HG02970 (cell line): ENCODE measurements around the gene LINC01488.

Experiments used
- ATAC-seq: cut with Tn5 transposase; IDR thresholded peaks from one replicate; pipeline ENCODE4 v1.9.1; 2021; ENCODE audit warnings: mild to moderate bottlenecking, moderate library complexity, moderate number of reproducible peaks; ENCODE audit not compliant: unreplicated experiment, low FRiP score

LINC01488 gene

DNA sequence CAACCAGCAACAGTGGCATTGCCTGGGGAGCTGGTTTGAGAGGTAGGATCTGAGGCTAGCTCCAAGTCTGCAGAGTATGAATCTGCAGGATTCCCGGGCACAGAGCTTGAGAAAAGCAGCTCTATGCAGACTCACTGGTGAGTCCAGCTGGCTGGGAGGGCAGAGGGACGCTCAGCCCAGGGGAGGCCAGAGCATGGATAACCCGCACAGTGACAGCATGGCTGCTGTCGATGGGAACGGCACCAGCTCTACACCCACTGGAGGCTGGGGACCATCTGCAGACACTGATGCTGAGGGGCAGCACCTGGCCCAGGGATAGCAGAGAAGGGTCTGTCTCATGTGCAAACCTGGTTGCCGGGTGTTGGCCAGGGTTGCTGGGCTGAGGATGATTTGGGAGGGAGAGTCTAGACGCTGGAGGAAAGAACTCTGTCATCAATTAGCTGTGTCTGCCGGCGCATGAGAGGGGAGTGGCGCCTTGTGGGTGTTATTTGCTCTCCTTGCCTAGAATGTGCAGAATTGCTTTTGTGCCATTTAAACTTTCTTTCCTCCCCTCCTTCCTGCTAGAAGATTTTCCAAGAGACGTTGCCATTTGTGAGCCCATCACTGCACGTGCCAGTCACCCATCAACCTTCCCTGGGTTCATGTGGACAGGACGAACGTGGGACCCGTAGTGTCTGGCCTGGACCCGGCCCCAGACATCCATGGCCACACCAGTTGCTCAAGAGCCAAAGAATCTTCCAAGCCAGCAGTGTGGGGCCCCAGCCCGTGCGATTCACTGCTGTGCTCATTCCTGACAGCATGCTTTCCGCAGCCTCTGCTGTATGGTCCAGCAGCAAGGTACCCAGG is 19.1 kb upstream of the LINC01488 start:
- ATAC-seq = no peak

DNA sequence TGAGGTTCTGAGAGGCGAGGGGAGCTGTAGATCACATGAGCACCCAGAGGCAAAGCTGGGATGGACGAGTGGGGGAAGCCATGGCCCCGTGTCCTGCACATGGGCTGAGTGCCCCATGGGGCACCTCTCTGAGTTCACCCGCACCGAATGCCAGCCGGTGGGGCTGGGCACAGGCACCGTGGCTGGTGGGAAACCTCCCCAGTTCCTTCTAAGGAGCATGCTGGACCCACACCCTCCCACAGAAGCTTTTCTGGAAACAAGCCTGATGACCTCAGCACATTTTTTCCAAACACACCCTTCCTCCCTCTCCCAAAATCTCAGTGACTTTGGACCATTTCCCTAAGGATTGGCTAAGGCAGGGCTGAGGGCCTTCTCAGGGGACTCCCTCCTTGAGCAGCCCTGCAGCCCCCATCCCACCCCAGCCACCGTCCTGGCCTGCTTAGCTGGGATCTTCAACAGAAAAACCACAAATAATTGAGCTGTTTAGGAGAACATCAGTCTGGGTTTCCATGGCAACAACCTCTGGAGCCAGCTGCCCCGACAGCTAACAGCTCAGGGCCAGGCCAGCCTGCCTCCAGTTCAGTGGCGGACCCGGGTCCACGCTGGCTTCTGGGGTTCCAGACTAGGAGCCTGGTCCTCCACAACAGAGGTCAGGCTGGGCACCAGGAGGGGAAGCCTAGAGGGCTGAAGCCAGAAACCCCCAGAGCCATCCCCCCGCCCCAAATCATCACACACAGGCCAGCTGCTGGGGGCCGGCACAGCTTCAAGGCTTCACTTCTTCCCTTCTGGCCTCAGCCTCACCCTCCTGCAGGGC is 18.1 kb upstream of the LINC01488 start:
- ATAC-seq = no peak

DNA sequence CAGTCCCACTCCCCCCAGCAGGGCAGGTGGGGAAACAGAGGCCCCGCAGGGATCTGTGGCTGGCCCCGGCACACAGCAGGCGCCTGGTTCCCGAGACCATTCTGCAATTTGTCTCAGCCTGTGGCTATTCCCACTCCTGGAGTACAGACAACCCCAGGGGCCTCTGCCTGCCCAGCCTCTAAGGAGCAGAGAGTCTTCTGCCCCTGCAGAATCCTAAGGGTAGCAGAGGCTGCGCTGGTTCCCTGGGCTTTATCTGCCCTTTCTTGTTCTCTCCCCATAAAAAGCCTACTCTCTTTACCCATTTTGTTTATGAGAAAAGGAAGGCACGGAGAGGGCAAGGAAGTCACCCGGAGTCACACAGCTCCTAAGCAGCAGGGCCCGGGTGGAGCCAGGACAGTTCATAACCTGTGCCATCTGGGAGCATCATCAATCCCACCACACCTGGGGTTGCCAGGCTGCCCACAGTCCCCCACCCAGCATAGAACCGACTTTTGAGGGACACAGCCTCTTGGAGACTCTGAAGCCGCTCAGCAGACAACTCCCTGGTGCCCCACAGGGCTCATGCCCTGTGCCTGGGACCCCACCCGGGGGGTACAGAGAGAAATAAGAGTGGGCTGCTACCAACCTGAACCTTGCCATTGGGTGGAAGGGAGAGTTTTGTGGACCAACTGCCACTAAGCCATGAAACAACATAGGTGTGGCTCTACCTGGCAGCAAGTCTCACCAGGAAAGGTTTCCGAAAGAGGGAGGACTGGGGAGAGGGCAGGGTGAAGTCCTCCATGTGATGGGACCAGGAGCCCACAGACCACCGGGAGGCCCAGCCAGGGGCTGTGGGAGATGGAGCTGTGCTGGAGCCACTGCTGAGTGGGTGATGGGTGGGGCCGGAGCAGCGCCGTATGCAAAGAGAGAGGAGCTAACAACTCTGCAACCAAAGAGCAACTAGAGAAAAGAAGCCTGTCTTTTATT is 17.2 kb upstream of the LINC01488 start:
- no peak for ATAC-seq

DNA sequence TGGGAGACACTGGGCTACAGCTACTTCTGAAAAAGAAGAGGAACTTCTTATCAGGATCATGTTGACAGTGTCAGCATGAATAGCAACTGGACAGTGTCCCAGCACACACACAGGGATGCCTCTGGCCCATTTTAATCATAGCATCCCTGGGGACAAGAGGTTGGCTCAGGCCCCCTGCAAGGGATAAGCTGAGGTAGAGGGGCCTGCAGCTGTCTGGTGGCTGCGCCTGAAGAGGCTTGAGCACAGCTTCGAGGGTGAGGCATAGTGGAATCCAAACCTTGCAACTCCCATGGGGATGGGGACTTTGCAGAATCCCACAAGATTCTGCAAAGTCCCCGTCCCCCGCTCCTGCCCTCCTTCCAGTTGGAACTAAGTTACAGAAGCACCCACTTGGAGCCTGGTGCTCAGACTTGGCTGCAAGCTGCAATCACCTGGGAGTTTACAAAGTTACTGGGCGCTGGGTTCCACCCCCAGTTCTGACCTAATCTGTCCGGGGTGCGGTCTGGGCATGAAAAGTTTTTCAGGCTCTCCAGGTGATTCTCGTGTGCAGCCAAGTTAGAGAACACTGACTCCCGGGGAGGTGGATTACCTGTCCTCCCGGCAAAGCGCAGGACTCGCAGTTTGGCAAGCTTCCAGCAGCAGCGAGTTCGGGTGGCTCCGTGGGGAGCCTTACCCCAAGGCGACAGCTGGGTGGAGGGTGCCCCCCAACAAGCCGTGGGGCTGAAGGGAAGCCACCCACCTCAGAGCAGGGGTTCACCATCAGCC is 16.0 kb upstream of the LINC01488 start:
- no peak for ATAC-seq

DNA sequence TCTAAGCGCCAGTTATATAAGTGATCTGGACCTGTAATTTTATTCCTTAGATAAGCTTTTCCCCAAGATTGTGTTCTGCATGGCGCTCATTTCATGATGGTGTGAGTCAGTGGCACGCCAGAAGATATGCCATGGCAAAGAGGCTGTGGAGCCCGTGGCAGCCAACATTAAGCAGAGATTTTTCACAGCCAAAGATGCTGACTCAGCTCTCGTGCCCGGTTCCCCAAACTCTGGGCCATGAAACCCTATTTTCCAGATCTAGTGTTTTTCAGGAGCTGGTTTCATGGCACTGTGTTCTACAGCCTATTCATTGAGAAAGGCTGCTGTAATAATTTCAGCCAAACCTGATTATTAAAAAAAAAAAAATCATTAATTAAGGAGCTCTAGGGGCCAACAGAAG is 15.4 kb upstream of the LINC01488 start:
- ATAC-seq = no peak

DNA sequence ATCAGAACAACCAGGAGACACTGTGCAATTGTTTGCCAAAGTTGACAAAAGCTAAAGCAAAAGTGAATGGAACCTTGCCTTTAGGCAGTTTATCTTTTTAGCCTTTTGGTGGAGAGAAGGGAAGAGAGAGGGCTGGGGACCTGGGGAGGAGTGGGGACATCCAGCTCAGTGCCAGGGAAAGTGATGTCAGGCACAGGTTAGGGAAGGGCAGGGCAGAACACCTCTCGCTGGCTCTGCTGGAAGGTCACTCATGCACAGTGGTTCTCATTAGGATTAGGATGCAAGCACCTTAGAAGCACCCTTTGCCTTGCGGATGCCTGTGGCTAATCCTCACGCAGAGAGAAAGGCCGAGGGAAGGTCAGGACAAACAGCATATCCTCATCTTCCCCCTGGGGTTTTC is 14.3 kb upstream of the LINC01488 start:
- no peak for ATAC-seq

DNA sequence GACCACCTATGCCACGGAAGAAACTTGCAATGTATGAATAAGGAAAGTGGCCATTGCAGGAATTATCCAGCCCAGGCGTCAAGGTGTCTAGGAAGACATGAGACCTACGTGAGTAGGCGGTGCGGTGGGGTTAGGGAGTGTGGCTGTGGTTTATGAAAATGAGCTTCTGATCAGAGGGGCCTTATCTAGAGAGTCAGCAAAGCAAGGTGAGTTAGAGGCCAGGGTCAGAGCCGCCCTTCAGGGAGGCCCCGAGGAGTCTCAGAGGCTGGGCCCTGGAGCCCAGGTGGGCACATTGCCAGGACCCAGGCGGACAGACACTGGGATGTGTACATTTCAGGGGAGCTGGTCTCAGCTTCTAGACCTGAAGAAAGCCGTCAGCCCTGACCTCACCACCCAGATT is 13.8 kb upstream of the LINC01488 start:
- ATAC-seq = no peak

DNA sequence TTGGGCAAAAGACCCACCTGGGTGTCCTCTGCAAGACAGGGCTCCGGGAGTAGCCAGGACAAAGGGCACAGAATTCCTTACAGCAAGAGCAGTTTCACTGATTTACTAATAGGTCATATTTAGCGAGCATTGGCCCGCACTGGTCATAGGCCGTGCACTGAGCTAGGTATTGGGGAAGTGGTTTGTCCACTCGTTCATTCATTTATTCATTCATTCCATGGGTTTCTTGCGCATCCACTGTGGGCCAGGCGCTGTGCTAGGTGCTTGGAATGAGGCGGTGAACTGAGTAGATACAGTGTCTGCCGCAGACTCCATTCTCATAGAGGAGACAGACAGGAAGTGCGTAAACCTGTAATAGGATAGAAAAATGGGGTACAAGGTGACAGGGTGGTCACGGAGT is 13.2 kb upstream of the LINC01488 start:
- ATAC-seq = no peak

DNA sequence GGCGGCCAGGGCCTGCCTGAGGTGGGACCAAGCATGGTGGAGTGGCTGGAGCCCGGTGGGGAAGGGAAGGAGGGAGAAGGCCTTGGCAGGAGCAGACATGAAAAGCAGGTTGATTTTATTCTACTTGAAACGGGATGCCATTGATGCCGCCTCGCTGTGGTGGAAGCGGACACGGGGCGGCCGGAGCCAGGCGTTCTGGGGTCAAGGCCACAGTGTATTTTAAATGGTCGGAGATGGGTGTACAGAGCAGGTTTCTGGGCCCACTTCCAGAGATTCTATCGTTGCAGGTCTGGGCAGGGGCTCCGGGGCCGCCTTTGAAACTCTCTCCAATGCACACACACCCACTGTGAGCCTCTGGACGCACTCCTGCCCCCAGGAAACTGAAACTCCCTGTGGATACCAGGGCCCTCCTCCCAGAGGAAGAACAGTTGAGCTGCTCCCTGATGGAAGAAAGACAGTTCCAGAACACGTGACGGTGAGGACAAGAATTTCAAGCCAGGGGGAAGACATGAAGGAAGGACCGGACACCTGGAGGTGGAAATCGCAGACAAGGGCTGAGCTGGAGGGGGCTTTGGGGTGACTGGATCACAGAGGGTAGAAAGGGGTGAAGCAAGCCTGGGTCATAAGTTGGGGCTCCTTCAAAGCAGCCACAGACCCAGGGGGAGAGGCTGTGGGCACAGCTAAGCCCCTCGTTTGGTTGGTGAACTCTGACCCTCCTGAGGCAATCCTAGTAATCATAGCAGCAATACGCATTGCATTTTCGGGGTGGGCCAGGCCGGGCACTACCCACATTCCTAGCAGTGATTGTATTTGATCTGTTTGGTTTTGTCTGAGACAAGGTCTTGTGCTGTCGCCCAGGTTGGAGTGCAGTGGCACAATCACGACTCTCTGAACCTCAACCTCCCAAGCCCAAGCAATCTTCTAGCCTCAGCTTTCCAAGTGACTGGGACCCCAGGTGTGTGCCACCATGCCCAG is 12.3 kb upstream of the LINC01488 start:
- ATAC-seq = no peak

DNA sequence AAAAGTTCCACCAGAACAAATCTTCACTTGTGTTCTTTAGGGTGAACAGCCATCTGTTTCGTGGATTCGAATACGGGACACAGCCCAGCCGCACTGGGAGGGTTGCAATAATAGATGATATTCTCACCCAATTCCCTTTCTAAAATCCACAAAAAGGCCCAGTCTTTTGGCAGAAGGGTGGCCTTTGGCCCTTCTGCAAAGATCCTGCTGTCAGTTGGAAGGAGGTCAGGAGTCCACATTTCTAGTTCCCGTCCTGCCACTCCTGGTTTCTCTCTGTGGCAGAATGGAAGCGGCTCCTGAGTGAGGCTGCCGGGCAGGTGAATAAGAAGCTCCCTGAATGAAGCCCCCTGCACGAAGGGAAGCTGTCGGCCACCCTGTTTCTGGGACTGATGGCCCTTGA is 11.2 kb upstream of the LINC01488 start:
- no peak for ATAC-seq

DNA sequence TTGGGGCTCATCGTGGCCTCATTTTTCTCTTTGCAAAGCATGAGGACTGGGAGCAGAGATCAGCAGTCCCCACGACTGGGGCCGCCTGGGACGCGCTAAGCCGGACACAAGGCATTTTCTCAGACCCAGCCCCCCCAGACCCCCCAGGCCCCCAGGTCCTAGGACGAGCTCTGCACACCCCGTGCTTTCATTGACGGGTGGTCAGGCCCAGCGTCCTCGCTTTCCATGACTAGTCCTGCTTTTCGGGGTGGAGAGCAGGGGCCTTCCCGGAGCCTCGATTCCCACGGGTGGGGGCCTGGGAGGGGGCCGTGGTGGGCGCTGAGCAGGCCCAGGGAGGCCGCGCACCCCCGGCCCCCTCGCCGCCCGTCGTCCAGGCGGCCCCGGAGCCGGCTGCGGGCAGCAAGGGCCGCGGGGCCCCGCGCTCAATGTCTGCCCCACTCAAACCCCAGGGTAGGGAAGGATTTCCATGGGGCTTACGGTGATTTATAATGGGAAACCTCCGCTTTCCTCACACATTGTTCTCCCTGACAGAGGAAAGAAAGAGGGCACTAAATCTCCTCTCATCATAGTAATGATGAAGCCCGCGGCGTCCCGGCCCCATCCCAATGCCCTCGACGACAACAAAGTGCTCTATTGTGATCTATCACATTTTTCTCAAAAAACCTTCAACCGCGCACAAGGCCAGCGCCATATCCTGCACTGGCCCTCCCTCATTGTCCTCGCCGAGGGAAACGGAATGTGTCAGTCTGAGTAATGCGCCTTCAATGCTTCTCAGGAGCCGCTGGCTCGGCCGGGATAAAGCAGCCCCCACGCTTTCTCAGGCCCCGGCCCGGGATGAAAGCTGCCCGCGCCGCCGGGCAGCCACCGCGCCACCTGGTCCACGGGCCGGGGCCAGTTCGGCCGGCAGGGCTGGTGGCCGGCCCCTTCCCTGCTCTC is 10.4 kb upstream of the LINC01488 start:
- no peak for ATAC-seq

DNA sequence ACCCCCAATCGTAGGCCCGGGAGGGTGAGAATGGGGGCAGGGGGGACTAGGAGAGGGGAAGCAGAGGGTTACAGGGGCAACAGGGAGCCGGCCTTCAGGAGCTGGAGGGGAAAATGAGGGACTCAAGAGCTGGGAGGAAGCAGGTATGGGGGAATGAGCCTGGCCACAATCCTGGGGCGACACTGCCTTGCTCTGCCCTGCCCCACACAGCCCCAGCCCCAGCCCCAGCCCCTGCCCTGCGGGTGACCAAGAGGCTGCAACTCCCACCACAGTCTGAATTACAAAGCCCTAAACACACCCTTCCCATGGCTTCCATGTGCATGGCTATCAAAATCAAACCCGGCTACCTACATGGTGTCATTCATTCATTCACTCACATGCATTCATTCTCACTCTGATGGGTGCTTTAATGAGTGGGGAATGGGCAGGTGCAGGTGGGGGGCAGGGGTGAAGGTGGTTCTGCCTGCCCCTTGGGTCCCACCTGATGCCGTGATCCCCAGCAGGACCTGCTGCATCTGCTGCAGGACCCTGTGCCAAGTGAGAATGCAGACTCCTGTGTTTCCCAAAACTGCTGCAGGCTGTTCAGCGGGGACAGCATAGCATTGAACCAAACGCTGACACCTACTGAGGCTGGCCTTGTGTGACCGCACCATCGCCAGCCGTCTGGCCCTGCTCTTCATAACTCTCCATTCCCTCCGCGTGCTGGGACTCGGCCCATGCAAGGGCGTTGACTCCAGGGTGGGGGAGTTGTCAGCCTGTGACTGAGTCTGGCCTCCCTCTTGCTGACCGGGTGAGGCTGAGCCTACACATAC is 9.5 kb upstream of the LINC01488 start:
- ATAC-seq = no peak

DNA sequence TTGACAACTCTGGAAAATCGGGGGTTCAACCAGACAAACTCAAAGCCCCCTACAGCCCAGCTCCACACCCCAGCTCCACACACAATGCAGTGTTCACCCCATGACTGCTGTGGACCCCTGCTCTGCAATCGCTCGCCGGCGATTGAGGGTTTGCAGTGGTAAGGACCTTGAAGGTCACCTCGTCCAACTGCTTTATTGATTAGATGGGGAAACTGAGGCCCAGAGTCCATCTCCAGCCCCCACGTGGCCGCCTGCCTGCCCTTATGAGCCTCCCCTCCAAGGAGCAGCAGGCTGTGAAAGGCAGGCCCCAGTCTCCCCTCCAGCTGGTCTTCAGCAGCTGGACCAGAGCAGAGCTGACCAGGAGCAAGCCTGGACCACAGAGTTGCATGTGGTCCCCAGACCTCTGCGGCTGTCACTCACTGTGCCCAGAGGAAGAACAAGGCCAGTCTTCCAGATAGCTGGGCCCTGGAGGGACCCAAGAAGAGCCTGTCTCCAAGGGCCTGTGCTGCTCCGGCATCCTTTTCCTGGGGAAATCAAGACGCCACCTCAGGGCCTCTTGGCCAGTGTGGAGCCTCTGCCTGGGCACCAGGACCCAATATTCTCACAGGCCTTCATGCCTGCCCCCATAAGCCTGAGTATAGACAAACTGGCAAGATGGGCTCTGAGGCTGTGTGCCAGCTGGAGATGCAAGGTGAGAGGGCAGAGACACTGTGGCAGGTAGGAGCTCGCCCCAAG is 8.8 kb upstream of the LINC01488 start:
- ATAC-seq = no peak

DNA sequence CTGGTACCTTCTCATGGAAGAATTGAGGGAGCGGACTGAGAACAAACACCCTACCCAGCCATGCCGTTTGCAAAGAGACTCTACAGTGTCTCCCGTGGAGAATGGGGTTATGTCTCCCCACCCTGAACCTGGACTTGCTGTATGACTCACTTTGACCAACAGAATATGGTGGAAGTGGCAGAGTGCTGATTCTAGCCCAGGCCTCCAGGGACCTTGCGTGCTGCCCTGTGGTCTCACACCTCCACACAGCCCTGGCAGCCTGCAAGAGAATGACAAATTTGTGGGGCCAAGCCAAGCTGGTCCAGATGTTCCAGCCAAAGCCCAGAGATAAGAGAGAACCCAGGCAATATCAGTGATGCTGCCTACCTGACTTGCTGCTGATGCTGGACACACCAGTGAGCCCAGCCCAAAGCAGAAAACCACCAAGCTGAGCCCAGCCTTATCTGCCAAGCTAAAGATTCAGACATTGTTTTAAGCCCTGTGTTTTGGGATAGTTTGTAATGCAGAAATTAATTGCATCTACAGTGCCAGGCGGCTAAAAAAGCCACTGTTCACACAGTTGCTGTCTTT is 8.1 kb upstream of the LINC01488 start:
- ATAC-seq = no peak

DNA sequence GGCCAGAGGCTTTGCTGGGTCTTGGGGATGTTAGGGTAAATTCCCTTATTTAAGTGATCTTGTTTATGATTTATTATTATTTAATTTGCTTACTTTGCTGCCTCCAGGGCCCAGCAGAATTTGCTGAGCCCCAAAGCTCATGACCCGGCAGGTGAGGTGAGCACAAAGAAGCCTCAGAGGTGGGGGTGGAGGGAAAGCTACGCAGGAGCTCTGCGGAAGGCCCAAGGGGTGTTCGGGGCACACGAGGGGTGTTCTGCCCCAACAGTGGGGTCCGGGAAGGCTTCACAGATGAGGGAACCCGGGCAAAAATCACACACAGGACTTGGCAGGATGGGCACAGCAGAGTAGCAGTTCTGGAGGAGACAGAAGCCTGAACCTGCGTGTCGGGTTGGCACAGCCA is 6.7 kb upstream of the LINC01488 start:
- no peak for ATAC-seq
